H1 (cell line): Measurements from ENCODE around the gene RAB11FIP3. TPM values are rescaled to one million over a fixed set of nuclear protein-coding genes. Genes with fewer than 3 reads are reported as not detected.

ENCODE experiments used
- YY1 ChIP-seq: IDR thresholded peaks from 2 replicates; pipeline ENCODE4 v1.6.1; 2011; ENCODE audit warnings: low read depth, mild to moderate bottlenecking, low read length
- polyA plus RNA-seq, 7 experiments: library from polyadenylated mRNA; depleted of rRNA in 3 of 7; stranded (reverse) in 5 of 7; unstranded in 2 of 7; fragments of >200 nt in 5 of 7; fragments of 200-250 nt in 2 of 7; gene quantifications; 1 replicate in 5 of 7; 2 replicates in 1 of 7; 4 replicates in 1 of 7; pipeline versions ENCODE4 v1.2.1 to v1.2.3, GENCODE V29; 2011 to 2013; ENCODE audit warnings: missing spikeins in 2 of 7, mixed read lengths in 2 of 7
- total RNA-seq: library from RNA; stranded (reverse); fragmentation: NEBNext Ultra II Directional; extraction: Animal tissue kit (Norgen Biotek cat#: 25700); gene quantifications from 2 replicates; pipeline ENCODE4 v1.2.1, GENCODE V29; 2021
- TF ChIP-seq, protein P1 (sequence below): fragments of 300-600 bp; sonication (generic); IDR thresholded peaks from 2 replicates; pipeline ENCODE4 v1.7.1; 2012; ENCODE audit warnings: low read length, moderate library complexity, mild to moderate bottlenecking, inconsistent platforms; ENCODE audit not compliant: insufficient replicate concordance

Gene RAB11FIP3
- total and polyA plus RNA-seq, 2 of the 8 experiments (the other 6 are each of a cell fraction or from before 2014, with no cell fraction given), result 9.3 to 35.2 TPM

DNA sequence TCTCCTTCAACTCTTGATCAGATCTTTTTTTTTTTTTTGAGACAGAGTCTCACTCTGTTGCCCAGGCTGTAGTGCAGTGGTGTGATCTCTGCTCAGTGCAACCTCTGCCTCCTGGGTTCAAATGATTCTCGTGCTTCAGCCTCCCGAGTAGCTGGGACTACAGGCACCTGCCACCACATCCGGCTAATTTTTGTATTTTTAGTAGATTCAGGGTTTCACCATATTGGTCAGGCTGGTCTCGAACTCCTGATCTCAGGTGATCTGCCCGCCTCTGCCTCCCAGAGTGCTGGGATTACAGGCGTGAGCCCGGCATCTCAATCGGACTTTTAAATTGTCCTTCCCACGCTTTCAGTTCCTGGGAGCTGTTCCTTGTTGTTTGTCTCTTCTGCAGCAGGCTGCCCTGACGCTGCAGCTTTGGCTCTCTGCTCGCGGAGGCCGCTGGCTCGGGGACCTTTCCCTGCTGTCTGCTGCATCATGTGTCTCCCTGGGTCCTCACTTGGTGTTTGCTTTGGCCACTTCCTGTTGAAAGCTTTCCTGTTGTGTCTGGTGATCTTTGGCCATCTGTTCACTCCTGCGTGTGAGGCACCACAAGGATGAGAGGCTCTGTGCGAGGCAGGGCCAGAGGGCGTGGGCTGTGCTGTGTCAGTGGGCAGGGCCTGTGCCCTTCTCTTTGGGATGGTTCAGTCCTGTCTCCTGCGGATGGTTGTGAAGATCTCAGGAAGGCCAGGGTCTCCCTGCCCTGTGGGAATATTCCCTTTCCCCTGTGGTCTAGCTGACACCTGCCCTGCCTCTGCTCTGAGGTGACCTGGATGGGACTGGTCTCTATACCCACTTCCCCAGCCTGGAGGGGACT lies 83.7 kb downstream of the RAB11FIP3 start (continued):
- TF ChIP-seq, protein P1, sequence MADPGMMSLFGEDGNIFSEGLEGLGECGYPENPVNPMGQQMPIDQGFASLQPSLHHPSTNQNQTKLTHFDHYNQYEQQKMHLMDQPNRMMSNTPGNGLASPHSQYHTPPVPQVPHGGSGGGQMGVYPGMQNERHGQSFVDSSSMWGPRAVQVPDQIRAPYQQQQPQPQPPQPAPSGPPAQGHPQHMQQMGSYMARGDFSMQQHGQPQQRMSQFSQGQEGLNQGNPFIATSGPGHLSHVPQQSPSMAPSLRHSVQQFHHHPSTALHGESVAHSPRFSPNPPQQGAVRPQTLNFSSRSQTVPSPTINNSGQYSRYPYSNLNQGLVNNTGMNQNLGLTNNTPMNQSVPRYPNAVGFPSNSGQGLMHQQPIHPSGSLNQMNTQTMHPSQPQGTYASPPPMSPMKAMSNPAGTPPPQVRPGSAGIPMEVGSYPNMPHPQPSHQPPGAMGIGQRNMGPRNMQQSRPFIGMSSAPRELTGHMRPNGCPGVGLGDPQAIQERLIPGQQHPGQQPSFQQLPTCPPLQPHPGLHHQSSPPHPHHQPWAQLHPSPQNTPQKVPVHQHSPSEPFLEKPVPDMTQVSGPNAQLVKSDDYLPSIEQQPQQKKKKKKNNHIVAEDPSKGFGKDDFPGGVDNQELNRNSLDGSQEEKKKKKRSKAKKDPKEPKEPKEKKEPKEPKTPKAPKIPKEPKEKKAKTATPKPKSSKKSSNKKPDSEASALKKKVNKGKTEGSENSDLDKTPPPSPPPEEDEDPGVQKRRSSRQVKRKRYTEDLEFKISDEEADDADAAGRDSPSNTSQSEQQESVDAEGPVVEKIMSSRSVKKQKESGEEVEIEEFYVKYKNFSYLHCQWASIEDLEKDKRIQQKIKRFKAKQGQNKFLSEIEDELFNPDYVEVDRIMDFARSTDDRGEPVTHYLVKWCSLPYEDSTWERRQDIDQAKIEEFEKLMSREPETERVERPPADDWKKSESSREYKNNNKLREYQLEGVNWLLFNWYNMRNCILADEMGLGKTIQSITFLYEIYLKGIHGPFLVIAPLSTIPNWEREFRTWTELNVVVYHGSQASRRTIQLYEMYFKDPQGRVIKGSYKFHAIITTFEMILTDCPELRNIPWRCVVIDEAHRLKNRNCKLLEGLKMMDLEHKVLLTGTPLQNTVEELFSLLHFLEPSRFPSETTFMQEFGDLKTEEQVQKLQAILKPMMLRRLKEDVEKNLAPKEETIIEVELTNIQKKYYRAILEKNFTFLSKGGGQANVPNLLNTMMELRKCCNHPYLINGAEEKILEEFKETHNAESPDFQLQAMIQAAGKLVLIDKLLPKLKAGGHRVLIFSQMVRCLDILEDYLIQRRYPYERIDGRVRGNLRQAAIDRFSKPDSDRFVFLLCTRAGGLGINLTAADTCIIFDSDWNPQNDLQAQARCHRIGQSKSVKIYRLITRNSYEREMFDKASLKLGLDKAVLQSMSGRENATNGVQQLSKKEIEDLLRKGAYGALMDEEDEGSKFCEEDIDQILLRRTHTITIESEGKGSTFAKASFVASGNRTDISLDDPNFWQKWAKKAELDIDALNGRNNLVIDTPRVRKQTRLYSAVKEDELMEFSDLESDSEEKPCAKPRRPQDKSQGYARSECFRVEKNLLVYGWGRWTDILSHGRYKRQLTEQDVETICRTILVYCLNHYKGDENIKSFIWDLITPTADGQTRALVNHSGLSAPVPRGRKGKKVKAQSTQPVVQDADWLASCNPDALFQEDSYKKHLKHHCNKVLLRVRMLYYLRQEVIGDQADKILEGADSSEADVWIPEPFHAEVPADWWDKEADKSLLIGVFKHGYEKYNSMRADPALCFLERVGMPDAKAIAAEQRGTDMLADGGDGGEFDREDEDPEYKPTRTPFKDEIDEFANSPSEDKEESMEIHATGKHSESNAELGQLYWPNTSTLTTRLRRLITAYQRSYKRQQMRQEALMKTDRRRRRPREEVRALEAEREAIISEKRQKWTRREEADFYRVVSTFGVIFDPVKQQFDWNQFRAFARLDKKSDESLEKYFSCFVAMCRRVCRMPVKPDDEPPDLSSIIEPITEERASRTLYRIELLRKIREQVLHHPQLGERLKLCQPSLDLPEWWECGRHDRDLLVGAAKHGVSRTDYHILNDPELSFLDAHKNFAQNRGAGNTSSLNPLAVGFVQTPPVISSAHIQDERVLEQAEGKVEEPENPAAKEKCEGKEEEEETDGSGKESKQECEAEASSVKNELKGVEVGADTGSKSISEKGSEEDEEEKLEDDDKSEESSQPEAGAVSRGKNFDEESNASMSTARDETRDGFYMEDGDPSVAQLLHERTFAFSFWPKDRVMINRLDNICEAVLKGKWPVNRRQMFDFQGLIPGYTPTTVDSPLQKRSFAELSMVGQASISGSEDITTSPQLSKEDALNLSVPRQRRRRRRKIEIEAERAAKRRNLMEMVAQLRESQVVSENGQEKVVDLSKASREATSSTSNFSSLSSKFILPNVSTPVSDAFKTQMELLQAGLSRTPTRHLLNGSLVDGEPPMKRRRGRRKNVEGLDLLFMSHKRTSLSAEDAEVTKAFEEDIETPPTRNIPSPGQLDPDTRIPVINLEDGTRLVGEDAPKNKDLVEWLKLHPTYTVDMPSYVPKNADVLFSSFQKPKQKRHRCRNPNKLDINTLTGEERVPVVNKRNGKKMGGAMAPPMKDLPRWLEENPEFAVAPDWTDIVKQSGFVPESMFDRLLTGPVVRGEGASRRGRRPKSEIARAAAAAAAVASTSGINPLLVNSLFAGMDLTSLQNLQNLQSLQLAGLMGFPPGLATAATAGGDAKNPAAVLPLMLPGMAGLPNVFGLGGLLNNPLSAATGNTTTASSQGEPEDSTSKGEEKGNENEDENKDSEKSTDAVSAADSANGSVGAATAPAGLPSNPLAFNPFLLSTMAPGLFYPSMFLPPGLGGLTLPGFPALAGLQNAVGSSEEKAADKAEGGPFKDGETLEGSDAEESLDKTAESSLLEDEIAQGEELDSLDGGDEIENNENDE, result no peak
- no peak for TF ChIP-seq YY1
